ENCODE results near the gene GALT.

DNA sequence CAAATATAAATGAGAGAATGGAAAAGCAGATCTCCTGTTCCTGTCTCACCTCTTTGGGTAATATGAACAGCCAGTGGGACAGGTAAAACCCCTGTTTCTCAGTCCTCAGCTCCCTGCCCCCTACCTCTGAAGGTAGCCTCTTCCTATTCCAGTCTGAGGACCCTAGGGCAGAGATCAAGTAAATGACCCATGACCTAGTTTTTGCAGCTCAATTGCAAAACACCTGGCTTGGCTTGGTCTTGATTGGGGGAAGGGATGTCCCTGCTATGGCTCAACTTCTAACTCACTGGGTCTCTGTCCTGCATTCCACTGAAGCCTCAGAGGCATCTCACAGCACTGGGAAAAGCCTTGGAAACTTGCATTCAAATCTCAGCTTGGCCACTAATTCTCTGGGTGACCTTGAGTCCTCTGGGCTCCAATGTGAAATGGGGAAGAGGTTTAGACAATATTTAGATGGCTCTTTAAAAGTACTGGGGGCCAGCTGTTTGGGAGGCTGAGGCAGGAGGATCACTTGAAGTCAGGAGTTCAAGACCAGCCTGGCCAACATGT, 1.6 kb upstream of the GALT start:
- TF ChIP-seq EZH2phosphoT487 (IDR thresholded peaks at IDR 0.05) (no peak), EZH2 (IDR thresholded peaks at IDR 0.05) (no peak)
- TF ChIP-seq, protein P1, sequence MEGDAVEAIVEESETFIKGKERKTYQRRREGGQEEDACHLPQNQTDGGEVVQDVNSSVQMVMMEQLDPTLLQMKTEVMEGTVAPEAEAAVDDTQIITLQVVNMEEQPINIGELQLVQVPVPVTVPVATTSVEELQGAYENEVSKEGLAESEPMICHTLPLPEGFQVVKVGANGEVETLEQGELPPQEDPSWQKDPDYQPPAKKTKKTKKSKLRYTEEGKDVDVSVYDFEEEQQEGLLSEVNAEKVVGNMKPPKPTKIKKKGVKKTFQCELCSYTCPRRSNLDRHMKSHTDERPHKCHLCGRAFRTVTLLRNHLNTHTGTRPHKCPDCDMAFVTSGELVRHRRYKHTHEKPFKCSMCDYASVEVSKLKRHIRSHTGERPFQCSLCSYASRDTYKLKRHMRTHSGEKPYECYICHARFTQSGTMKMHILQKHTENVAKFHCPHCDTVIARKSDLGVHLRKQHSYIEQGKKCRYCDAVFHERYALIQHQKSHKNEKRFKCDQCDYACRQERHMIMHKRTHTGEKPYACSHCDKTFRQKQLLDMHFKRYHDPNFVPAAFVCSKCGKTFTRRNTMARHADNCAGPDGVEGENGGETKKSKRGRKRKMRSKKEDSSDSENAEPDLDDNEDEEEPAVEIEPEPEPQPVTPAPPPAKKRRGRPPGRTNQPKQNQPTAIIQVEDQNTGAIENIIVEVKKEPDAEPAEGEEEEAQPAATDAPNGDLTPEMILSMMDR (IDR thresholded peaks at IDR 0.05): no peak

Measured in neural progenitor cell (in vitro differentiated cells).